Testis (tissue), 3 donors: ENCODE results near the gene SURF2. TPM values are rescaled to one million over a fixed set of nuclear protein-coding genes. Genes with fewer than 3 reads are reported as not detected.

Experiments used
- DNase-seq: peaks from one replicate; pipeline ENCODE4 v3.0.0-alpha.2; 2019
- H3K27ac ChIP-seq, 2 donors: fragments of 200-600 bp; sonication (generic); one replicate each; pipeline ENCODE4 v1.5.1; 2019
- H3K27me3 ChIP-seq: fragments of 200-600 bp; sonication (generic); one replicate; pipeline ENCODE4 v1.5.1; 2019
- H3K36me3 ChIP-seq: fragments of 200-600 bp; sonication (generic); one replicate; pipeline ENCODE4 v1.5.1; 2017; ENCODE audit warnings: low read depth; ENCODE audit errors: missing control alignments
- H3K4me1 ChIP-seq: fragments of 200-600 bp; sonication (generic); one replicate; pipeline ENCODE4 v1.5.1; 2019
- H3K4me3 ChIP-seq, 2 donors: fragments of 200-600 bp; sonication (generic); one replicate each; pipeline ENCODE4 v1.5.1; 2017 to 2019
- H3K9me3 ChIP-seq: fragments of 200-600 bp; sonication (generic); one replicate; pipeline ENCODE4 v1.5.1; 2017
- CTCF ChIP-seq, 3 experiments: fragments of 450-650 bp in 2 of 3; fragments of 200-600 bp in 1 of 3; sonication (generic) in 1 of 3; IDR thresholded peaks; one replicate each; pipeline ENCODE4 v1.5.1; 2016 to 2019; ENCODE audit warnings: antibody characterized with exemption in 3 of 3, mild to moderate bottlenecking in 2 of 3, moderate library complexity in 1 of 3
- POLR2A ChIP-seq: fragments of 450-650 bp; IDR thresholded peaks from one replicate; pipeline ENCODE4 v1.6.1; 2017; ENCODE audit warnings: antibody characterized with exemption, mild to moderate bottlenecking, moderate library complexity
- WGBS, 2 donors: methylation state at CpG; one replicate each; pipeline ENCODE4 v1.1.5; 2018; 5-methylcytosine and 5-hydroxymethylcytosine counted together
- intact Hi-C: fragments of 100-400 bp; cut with DNase I; formaldehyde crosslinking; loops from one replicate; pipeline ENCODE4 v1.15.1; 2023; ENCODE audit warnings: low total_unique reads
- polyA plus RNA-seq: library from polyadenylated mRNA; stranded (reverse); fragments of 350-450 nt; fragmentation: Illumina TruSeq; extraction: RNeasy Lipid Tissue Mini Kit (QIAGEN cat#74804); gene quantifications from one replicate; pipeline ENCODE4 v1.2.3, GENCODE V29; 2014; ENCODE audit warnings: low read depth, low replicate concordance; ENCODE audit not compliant: insufficient read depth
- total RNA-seq, 2 donors: library from RNA; depleted of rRNA; stranded (reverse); fragments of >200 nt; gene quantifications; one replicate each; pipeline ENCODE4 v1.2.3, GENCODE V29; 2016

The SURF2 gene
- total and polyA plus RNA-seq, 3 donors from 2014 or later, result 103 to 160 (median 121) TPM

DNA sequence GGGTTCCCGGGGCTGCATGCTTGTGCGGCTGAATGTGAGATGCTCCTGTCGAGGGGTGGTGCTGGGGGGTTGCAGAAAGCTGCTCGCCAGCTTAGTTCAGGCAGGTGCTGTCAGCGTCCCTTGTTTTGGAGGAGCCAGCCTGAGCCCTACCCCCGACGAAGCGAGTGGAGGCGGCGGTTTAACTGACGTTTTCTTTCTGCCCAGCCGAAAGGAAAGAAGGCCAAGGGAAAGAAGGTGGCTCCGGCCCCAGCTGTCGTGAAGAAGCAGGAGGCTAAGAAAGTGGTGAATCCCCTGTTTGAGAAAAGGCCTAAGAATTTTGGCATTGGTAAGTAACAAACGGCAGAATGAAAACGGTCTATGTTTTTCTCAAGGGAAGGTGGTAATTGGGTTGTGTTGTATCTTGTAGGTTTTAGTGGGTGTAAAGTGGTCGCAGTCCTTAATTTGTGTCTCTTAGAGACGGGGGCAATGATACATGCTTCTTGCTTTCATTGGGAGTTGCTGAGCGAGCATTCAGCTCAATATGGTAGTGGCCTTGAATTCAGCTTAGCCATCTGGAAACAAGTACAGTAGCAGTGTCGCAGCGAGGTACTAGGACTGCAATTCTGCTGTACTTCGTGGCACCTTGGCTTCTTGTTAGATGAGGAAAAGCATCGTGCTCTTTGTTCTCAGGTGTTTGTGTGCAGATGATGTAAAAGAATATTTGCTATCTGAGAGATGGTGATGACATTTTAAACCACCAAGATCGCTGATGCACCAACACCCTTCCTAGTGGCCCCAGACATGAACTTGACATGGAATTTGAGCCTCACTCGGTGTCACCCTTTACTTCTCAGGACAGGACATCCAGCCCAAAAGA lies 7.4 kb upstream of the SURF2 start:
- Histone ChIP-seq H3K4me1 (peaks cover 24% of the 10 kb centered on the region), H3K9me3 (no peaks in the 10 kb centered on the region), H3K27me3 (no peaks in the 10 kb centered on the region), H3K27ac (peak overlapping the region; percentile 89 to 90), H3K4me3 (peak overlapping the region; percentile 98 to 99), H3K36me3 (no peaks in the 10 kb centered on the region)
- TF ChIP-seq POLR2A (no peak), CTCF (IDR thresholded peaks at IDR 0.05) (no peak)
- 9 to 14% methylated on average over 24 to 25 of the region's 25 CpGs for WGBS, 2 donors
- no peak for DNase-seq
- intact Hi-C loops, result no loop called here

DNA sequence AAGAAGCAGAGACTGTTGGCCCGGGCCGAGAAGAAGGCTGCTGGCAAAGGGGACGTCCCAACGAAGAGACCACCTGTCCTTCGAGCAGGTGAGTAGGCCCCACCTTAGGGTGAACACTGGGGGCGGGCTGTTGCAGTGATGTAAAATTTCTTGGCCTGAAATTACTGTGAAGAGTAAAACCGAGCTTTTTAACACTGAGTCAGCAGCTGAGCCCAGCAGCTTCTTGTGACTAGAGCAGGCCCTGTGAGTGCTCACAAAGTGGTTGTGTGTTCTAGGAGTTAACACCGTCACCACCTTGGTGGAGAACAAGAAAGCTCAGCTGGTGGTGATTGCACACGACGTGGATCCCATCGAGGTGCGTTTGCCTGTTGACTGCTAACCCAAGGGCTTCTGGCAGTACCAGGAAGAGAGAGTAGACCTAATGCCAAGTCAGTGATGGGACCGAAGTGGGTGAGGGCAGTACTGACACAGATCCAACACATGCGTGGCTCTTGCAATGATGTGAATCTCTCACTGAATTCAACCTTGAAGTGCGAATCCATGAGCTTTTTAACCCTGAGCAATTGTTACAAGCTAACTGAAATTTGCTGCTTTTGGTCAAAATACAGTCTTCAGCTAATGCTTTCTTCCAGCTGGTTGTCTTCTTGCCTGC lies 6.3 kb upstream of the SURF2 start:
- H3K27me3 ChIP-seq, result no peaks in the 10 kb centered on the region
- H3K4me1 ChIP-seq, result peaks cover 24% of the 10 kb centered on the region
- no peak overlapping the region for H3K27ac ChIP-seq
- H3K36me3 ChIP-seq, result no peaks in the 10 kb centered on the region
- TF ChIP-seq POLR2A (no peak), CTCF (IDR thresholded peaks at IDR 0.05) (no peak)
- 80 to 81% methylated on average over 15 of the region's 15 CpGs for WGBS, 2 donors
- no peaks in the 10 kb centered on the region for H3K9me3 ChIP-seq
- intact Hi-C loops, result no loop called here
- no peak for DNase-seq
- no peak overlapping the region for H3K4me3 ChIP-seq

DNA sequence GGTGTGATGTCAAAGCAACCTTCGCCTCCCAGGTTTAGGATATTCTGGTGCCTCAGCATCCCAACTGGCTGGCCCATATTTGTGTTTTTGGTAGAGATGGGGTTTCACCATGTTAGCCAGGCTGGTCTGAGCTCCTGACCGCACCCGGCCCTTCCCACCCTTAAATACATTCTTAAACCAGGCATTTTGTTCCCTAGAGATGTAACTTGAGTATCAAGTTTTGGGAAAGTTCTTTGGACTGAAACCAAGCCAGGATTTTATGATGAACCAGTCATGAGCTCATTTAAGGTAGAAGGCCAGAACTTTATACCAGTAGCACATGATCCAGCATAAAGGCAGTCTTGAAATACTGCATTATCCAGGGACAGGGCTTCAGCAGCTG lies 4.8 kb upstream of the SURF2 start:
- Histone ChIP-seq H3K9me3 (no peaks in the 10 kb centered on the region), H3K36me3 (no peaks in the 10 kb centered on the region), H3K27ac (no peak overlapping the region), H3K4me1 (peaks cover 24% of the 10 kb centered on the region), H3K4me3 (no peak overlapping the region), H3K27me3 (no peaks in the 10 kb centered on the region)
- intact Hi-C loops, result no loop called here
- no peak for DNase-seq
- 81 to 86% methylated on average over 3 of the region's 3 CpGs for WGBS, 2 donors
- TF ChIP-seq CTCF (IDR thresholded peaks at IDR 0.05) (no peak), POLR2A (no peak)

- intact Hi-C loops, result no loop called here
- Histone ChIP-seq H3K27ac (no peak overlapping the region), H3K4me3 (no peak overlapping the region), H3K27me3 (no peaks in the 10 kb centered on the region), H3K36me3 (no peaks in the 10 kb centered on the region), H3K4me1 (peaks cover 21% of the 10 kb centered on the region), H3K9me3 (no peaks in the 10 kb centered on the region)
- TF ChIP-seq CTCF (IDR thresholded peaks at IDR 0.05), result peak in 1 of 3 experiments; percentile 23
- TF ChIP-seq POLR2A, result no peak
- no peak for DNase-seq
- WGBS, 2 donors, result 76 to 77% methylated on average over 11 to 14 of the region's 14 CpGs
These were observed 4.3 kb upstream of the SURF2 start for GRCh38 chr9:133351908-133352634.
